Measurements from ENCODE around the gene GDF3.
"Not testable (repeated sequence)": the region's sequence is repeated elsewhere in the genome, so short reads cannot be mapped to it uniquely, and the experiment has no call there.

GDF3 gene

DNA sequence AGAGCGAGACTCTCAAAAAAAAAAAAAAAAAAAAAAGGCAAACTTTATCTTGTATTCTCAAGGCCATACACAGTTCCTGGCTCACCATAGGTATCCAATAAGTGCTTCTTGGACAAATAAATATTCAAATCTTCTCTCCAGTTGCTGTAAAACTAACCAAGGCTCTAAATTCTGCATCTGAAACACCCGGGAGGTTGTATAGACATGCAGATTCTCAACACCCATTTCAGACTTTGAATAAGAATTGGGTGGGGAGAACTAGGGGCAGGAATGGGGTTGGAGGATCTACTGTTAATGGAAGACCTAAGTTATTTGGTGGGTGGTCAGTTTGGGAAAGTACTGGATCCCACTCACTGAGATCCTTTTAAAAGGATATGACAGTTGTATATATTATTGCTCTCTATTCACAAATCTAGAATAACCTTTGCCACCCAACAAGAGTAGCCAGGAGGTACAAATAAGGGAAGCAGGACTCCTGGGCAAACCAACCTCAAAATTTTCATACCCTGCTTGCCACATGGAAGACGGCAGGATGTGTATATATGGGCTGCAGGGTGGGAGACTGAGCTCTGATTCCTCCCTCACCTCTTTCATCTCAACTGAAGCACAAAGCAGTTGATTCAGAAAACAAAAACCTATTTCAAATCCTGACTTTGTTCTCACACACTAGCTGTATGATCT, 879 bp downstream of the GDF3 start:
- ChIA-PET POLR2A (no interaction called here), CTCF (no interaction called here)
- no peak for DNase-seq (ENCODE audit: extremely low spot score)
- TF ChIP-seq, protein P1, sequence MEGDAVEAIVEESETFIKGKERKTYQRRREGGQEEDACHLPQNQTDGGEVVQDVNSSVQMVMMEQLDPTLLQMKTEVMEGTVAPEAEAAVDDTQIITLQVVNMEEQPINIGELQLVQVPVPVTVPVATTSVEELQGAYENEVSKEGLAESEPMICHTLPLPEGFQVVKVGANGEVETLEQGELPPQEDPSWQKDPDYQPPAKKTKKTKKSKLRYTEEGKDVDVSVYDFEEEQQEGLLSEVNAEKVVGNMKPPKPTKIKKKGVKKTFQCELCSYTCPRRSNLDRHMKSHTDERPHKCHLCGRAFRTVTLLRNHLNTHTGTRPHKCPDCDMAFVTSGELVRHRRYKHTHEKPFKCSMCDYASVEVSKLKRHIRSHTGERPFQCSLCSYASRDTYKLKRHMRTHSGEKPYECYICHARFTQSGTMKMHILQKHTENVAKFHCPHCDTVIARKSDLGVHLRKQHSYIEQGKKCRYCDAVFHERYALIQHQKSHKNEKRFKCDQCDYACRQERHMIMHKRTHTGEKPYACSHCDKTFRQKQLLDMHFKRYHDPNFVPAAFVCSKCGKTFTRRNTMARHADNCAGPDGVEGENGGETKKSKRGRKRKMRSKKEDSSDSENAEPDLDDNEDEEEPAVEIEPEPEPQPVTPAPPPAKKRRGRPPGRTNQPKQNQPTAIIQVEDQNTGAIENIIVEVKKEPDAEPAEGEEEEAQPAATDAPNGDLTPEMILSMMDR (IDR thresholded peaks at IDR 0.05; ENCODE audit: control extremely low read depth, extremely low read depth, low read depth, missing control alignments): no peak

DNA sequence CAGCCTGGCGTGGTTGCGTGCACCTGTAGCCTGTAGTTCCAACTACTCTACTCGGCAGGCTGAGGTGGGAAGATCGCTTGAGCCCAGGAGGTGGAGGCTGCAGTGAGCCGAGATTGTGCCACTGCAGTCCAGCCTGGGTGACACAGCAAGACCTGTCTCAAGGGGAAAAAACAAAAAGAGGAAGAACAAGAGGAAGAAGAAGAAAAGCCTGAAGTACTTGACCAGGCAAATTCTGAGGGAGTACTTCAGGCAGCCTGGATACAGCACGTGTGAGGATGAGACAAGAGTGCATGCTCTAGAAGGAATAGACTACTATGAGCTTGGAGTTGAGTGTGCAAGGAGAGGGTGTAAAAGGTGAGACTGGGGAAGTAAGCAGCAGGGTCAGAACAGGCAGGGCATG, 1.8 kb downstream of the GDF3 start:
- POLR2A ChIA-PET: no interaction called here
- no peak for DNase-seq (ENCODE audit: extremely low spot score)
- TF ChIP-seq, protein P1 (IDR thresholded peaks at IDR 0.05; ENCODE audit: control extremely low read depth, extremely low read depth, low read depth, missing control alignments): no peak
- CTCF ChIA-PET: no interaction called here

DNA sequence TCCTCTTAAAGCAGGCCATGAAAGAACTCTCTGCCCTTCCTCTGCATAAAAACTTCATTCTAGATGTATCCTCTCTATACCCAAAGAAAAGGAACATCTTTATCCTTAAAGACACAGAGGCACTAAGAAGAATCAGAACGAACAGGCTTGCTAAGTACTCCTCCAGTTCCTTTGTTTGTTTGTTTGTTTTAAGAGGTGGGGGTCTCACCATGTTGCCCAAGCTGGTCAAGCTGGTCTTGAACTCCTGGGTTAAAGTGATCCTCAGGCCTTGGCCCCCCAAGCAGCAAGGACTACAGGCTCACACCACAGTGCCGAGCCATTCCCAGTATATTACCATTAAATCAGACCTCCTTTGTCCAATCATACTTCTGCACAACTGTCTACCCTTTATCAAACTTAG, 14.0 kb downstream of the GDF3 start:
- TF ChIP-seq, protein P1 (IDR thresholded peaks at IDR 0.05; ENCODE audit: control extremely low read depth, extremely low read depth, low read depth, missing control alignments): no peak
- CTCF ChIA-PET: no interaction called here
- POLR2A ChIA-PET: no interaction called here
- no peak for DNase-seq (ENCODE audit: extremely low spot score)

DNA sequence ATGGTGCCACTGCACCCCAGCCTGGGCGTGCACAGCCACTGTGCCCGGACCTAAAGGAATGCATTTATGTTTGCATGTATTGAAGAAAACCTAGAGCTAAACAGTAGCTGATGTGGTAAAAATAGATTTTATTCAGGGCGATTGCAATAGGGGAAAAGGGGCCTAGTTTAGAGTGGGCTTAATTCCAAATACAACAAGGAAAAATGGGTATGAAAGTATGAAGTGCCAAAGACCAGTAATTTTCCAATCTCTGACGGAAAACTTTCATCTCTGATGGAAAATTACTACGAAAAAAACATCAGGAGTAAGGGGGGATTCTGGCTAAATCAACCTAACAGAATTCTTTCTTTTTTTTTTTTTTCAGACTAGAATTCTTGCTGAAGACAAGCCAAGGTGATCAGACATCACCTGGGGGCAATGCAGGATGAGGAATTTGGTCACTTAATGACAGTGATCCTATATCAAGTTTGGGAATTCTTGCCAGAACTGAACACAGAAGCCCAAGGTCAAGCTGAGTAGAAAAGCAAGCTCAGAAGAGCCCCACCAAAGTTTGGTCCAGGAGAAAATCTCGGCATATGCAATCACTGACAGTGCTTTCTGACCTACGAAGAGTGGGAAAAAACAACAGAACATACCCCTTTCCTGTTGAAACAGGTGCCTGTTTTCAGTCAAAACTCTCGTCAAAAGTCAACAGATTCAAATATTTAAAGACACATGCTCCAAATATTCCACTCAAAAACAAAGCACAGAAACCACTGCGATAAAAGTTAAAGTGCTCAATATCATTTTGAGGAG, 16.1 kb downstream of the GDF3 start:
- TF ChIP-seq, protein P1 (IDR thresholded peaks at IDR 0.05; ENCODE audit: control extremely low read depth, extremely low read depth, low read depth, missing control alignments): no peak
- DNase-seq (ENCODE audit: extremely low spot score): no peak
- ChIA-PET CTCF (interaction anchor here (1.0 to 1.1 kb wide), 2 partner anchors 10 to 128 kb away, joined by 3 to 5 read pairs; no protein-coding TSS in a partner anchor), POLR2A (no interaction called here)

DNA sequence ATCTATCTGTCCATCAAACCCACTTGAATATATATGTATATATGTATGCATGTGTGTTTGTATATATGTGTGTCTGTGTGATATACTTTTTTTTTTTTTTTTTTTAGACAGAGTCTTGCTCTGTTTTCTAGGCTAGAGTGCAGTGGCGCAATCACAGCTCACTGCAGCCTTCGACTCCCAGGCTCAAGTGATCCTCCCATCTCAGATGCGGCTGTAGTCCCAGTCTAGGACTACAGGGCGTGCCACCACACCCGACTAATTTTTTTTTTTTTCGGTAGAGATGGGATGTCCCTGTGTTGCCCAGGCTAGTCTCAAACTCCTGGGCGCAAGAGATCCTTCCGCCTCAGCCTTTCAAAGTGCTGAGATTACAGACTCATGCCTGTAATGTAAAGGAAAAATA, 16.8 kb downstream of the GDF3 start:
- ChIA-PET CTCF (interaction anchor here (1.0 to 1.1 kb wide), 2 partner anchors 10 to 128 kb away, joined by 3 to 5 read pairs; no protein-coding TSS in a partner anchor), POLR2A (no interaction called here)
- DNase-seq (ENCODE audit: extremely low spot score): no peak
- TF ChIP-seq, protein P1 (IDR thresholded peaks at IDR 0.05; ENCODE audit: control extremely low read depth, extremely low read depth, low read depth, missing control alignments): no peak

DNA sequence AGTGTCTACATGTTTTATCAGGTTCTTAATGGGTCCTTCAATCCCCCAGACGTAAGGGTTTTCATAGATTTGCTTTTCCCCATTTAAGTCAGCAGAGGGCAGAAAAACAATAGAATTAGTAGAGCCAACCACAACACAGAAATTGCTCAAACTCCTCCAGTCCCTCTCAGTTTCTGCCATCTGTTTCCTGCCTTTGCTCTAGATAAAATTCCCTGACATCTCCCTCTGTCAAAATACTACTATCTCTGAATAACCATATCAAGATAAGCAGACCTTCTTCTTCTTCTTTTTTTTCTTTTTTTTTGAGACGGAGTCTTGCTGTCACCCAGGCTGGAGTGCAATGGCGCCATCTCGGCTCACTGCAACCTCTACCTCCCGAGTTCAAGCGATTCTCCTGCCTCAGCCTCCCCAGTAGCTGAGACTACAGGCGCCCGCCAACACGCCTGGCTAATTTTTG, 18.1 kb downstream of the GDF3 start:
- TF ChIP-seq, protein P1 (IDR thresholded peaks at IDR 0.05; ENCODE audit: control extremely low read depth, extremely low read depth, low read depth, missing control alignments): peak; percentile 41
- POLR2A ChIA-PET: not testable (repeated sequence)
- CTCF ChIA-PET: interaction anchor here (1.6 kb wide), 1 partner anchor 11 kb away, joined by 4 read pairs; no protein-coding TSS in a partner anchor
- peak; percentile 59 for DNase-seq (ENCODE audit: extremely low spot score)

DNA sequence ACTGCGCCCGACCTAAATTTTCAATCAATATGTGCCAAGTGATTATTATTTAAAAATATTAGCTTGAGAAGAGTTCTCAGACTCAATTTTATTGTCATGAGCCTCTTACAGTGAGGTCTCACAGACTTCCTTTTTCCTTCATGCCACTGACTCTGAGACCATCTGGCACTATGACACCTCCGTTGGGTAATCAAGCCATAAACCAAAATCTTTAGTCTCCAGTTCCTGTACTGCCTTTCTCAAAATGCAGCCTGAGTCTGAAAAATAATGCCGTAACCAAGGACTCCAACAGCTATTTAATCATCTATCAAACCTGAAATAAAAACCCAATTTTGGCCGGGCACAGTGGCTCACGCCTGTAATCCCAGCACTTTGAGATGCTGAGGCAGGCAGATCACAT, 20.1 kb downstream of the GDF3 start:
- POLR2A ChIA-PET; DNase-seq (ENCODE audit: extremely low spot score); CTCF ChIA-PET: not testable (repeated sequence)
